ENCODE data around the gene CAMKMT.
"Not testable (repeated sequence)": the region's sequence is repeated elsewhere in the genome, so short reads cannot be mapped to it uniquely, and the experiment has no call there.

Gene CAMKMT

GRCh38 chr2:44580875-44581515 lies 219.2 kb downstream of the CAMKMT start:
- DNase-seq (ENCODE audit: low read depth, low spot score): no peak
- POLR2A ChIA-PET: no interaction called here
- CTCF ChIA-PET: no interaction called here

GRCh38 chr2:44582363-44583008 lies 220.7 kb downstream of the CAMKMT start:
- CTCF ChIA-PET: interaction anchor here (1.1 kb wide), 1 partner anchor 101 kb away, joined by 3 read pairs; no protein-coding TSS in a partner anchor
- H3K4me3 ChIP-seq (ENCODE audit: low read depth, low read length): no peak overlapping the region
- TF ChIP-seq CTCF (IDR thresholded peaks at IDR 0.05; ENCODE audit: insufficient read depth, low read length, missing control alignments): no peak
- no peak for DNase-seq (ENCODE audit: low read depth, low spot score)
- POLR2A ChIA-PET: no interaction called here

More at GRCh38 chr2:44580875-44581515, 219.2 kb downstream of the CAMKMT start:
- no peak for TF ChIP-seq CTCF (IDR thresholded peaks at IDR 0.05; ENCODE audit: insufficient read depth, low read length, missing control alignments)
- H3K4me3 ChIP-seq (ENCODE audit: low read depth, low read length): no peak overlapping the region

- DNase-seq (ENCODE audit: low read depth, low spot score); H3K4me3 ChIP-seq (ENCODE audit: low read depth, low read length); POLR2A ChIA-PET; CTCF ChIA-PET: not testable (repeated sequence)
These were observed 233.9 kb downstream of the CAMKMT start for GRCh38 chr2:44595615-44596014.

GRCh38 chr2:44596537-44597320 lies 235.0 kb downstream of the CAMKMT start:
- ChIA-PET POLR2A (no interaction called here), CTCF (no interaction called here)
- no peak for TF ChIP-seq CTCF (IDR thresholded peaks at IDR 0.05; ENCODE audit: insufficient read depth, low read length, missing control alignments)
- no peak for DNase-seq (ENCODE audit: low read depth, low spot score)
- H3K4me3 ChIP-seq (ENCODE audit: low read depth, low read length): no peak overlapping the region

- POLR2A ChIA-PET: no interaction called here
- TF ChIP-seq CTCF (IDR thresholded peaks at IDR 0.05; ENCODE audit: insufficient read depth, low read length, missing control alignments): no peak
- no peak for DNase-seq (ENCODE audit: low read depth, low spot score)
- CTCF ChIA-PET: no interaction called here
- H3K4me3 ChIP-seq (ENCODE audit: low read depth, low read length): no peak overlapping the region
These were observed 236.8 kb downstream of the CAMKMT start for GRCh38 chr2:44598330-44599119.

- no peak for TF ChIP-seq CTCF (IDR thresholded peaks at IDR 0.05; ENCODE audit: insufficient read depth, low read length, missing control alignments)
- POLR2A ChIA-PET: no interaction called here
- DNase-seq (ENCODE audit: low read depth, low spot score): no peak
- CTCF ChIA-PET: no interaction called here
- H3K4me3 ChIP-seq (ENCODE audit: low read depth, low read length): no peak overlapping the region
These were observed 237.4 kb downstream of the CAMKMT start for GRCh38 chr2:44599130-44599529.

Measured in AG04449 (cell line).